ENCODE data around the gene ZNF513. TPM values are rescaled to one million over a fixed set of nuclear protein-coding genes. Genes with fewer than 3 reads are reported as not detected.

The ZNF513 gene
- total RNA-seq, 4 donors from 2014 or later, result 6.4 to 15.6 (median 12.8) TPM

DNA sequence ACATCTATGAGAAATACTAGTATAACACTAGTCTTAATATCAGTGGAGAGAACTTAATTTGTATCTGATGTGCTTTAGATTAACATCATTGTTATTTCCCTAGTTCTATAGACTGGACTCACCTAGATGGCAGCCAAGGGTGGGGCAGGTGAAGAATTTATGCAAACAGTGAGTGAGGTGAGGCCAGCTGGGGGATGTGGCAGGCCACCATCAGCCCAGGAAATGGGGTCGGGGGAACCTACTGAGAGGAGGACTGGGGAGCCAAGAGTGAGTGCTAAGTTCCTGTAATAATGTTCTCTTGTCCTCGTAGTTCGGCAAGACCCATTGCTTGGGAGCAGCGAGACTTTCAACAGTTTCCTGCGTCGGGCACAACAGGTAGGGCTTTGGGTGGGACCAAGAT lies 7.6 kb downstream of the ZNF513 start:
- H3K4me1 ChIP-seq, result peaks cover 19 to 65% (median 23%) of the 10 kb centered on the region in 3 donors
- DNase-seq, result no peak
- no peak for TF ChIP-seq POLR2A (IDR thresholded peaks at IDR 0.05)
- TF ChIP-seq, protein P1, sequence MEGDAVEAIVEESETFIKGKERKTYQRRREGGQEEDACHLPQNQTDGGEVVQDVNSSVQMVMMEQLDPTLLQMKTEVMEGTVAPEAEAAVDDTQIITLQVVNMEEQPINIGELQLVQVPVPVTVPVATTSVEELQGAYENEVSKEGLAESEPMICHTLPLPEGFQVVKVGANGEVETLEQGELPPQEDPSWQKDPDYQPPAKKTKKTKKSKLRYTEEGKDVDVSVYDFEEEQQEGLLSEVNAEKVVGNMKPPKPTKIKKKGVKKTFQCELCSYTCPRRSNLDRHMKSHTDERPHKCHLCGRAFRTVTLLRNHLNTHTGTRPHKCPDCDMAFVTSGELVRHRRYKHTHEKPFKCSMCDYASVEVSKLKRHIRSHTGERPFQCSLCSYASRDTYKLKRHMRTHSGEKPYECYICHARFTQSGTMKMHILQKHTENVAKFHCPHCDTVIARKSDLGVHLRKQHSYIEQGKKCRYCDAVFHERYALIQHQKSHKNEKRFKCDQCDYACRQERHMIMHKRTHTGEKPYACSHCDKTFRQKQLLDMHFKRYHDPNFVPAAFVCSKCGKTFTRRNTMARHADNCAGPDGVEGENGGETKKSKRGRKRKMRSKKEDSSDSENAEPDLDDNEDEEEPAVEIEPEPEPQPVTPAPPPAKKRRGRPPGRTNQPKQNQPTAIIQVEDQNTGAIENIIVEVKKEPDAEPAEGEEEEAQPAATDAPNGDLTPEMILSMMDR (IDR thresholded peaks at IDR 0.05), result no peak
- no peaks in the 10 kb centered on the region for H3K27me3 ChIP-seq
- intact Hi-C loops (cut with DNase I), result no loop called here
- H3K36me3 ChIP-seq, result peaks cover 26 to 63% (median 35%) of the 10 kb centered on the region in 3 donors
- WGBS, 2 donors, result 72 to 90% methylated on average over 6 of the region's 6 CpGs
- H3K9me3 ChIP-seq, result no peaks in the 10 kb centered on the region
- no peak overlapping the region for H3K4me3 ChIP-seq
- H3K27ac ChIP-seq, result peak overlapping the region in 1 of 4 donors; percentile 96

DNA sequence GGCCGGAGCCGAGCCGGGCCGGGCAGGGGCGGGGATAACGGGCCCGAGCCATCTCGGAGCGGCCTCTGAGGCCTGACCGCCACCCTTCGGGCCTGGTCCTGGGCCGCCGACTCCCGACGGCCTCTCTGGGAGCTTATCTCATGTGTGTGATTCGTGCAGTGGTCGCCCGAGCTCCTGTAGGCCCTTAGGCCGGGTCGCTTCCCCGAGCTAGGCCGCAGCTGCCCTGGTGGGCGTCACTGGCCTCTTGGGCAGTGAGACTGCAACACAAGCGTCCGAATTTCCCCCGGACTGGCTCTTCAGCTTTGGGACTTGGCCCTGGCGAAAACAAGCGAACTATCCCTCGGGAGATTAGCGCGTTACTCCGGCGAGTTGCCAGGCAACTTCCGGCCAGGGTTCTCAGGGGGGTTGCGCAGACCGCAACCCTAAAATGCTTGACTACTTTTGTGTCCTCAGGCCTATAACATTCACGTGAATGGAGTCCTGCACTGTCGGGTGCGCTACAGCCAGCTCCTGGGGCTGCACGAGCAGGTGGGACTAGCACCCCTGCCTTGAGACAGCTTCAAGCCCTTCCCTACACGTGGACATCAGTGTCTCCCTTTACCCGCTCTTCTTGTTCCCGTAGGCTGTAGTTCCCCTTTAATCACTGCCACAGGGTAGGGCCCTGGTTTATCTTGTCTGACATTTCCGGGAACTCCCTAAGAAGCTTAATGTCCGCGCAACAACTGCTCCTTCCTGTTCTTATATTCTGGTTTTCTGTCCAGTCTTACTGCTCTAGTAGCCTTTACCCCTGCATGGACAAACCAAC lies 9.5 kb downstream of the ZNF513 start:
- Histone ChIP-seq H3K4me1 (peaks cover 19 to 58% (median 23%) of the 10 kb centered on the region in 3 donors), H3K4me3 (peak overlapping the region; percentile 83 to 96 (median 94)), H3K27ac (peak overlapping the region; percentile 91 to 98 (median 95)), H3K9me3 (no peaks in the 10 kb centered on the region), H3K36me3 (peaks cover 23 to 63% (median 38%) of the 10 kb centered on the region in 3 donors), H3K27me3 (no peaks in the 10 kb centered on the region)
- DNase-seq, result no peak
- intact Hi-C loops (cut with DNase I), result no loop called here
- TF ChIP-seq, protein P1 (IDR thresholded peaks at IDR 0.05), result no peak
- peak in 1 of 4 donors; percentile 23 for TF ChIP-seq POLR2A (IDR thresholded peaks at IDR 0.05)
- 0 to 3% methylated on average over 10 to 13 of the region's 46 CpGs for WGBS, 2 donors

DNA sequence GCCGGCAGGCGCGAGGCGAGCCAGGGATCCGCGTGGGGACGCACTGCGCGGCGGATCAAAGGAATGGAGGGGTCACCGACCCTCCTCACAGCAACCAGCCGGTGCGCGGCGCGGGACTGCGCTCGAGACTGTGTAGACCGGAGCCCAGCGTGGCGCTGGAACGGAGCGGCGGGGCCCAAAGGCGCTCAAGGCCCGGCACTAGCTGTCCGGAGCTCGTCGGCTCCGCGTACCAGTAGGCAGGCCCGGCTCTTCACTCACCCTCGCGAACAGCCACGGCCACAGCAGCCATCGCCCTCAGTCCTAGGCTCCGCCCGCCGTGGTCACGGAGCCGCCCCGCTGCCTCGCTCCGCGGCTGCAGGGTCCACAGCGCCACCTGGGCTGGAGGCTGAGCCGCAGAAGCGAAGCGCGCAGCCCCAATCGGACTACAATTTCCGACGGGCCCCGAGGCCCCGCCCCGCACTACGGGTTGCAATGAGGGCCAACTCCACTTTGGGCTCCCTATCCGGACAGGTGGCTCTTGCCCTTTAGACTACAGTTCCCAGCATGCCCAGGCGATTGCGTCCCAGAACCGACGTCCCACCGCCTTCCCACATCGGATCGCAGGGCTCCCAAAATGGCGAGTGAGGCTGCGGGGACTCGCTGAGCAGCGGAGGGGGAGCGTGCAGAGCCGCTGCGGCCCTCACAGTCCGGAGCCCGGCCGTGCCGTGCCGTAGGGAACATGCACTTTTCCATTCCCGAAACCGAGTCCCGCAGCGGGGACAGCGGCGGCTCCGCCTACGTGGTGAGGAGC lies 10.3 kb downstream of the ZNF513 start, which contains the start of the genes EIF2B4 and SNX17:
Gene EIF2B4, minus strand, starts transcription at position 313 of the 790 bp plus-strand sequence. Its CDS starts 24 bp downstream, at position 289.
Gene SNX17, plus strand, starts transcription at position 591 of the 790 bp plus-strand sequence. Its CDS starts 128 bp downstream, at position 719.
- H3K27me3 ChIP-seq, result no peaks in the 10 kb centered on the region
- WGBS, 2 donors, result 0% methylated on average over 1 of the region's 85 CpGs; no CpG with 5 or more reads in 1 of the 2 donors
- peak in 3 of 4 donors; percentile 27 to 77 (median 58) for TF ChIP-seq POLR2A (IDR thresholded peaks at IDR 0.05)
- TF ChIP-seq, protein P1 (IDR thresholded peaks at IDR 0.05), result peak; percentile 57 to 88 (median 64)
- no peaks in the 10 kb centered on the region for H3K9me3 ChIP-seq
- peak; percentile 94 for DNase-seq
- peak within 1 kb of the TSS; percentile 83 to 96 (median 94) for H3K4me3 ChIP-seq
- H3K27ac ChIP-seq, result peak within 1 kb of the TSS; percentile 91 to 98 (median 95)
- H3K36me3 ChIP-seq, result peaks cover 17 to 63% (median 38%) of the 10 kb centered on the region in 3 donors
- intact Hi-C loops (cut with DNase I), result no loop called here
- H3K4me1 ChIP-seq, result peaks cover 19 to 58% (median 23%) of the 10 kb centered on the region in 3 donors

DNA sequence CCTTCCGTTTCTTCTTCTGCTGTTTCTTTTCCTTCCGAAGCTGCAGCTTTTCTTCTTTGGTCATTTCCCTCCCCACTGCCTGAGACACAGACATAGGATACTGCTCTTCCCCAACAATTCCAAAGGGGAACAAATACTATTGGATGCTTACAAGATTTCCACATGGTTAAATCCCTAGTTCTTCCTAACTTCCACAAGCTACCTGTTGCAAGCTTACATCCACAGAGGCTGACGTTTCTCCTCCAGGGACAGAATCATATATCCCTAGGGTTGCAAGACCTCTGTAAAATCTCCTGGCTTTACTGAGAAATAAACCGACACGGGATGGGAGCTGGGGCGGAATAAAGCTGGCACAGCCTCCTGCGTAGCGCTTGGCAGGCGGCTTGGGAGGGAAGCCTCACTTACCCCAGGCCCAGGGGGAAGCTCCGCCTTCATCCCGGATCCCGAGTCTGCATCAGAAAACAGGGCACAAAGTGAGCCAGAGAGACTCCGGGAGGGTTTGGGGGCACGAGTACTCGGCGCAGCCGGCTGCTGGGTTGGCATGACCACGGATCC lies 11.0 kb downstream of the ZNF513 start:
- peaks cover 19 to 63% (median 34%) of the 10 kb centered on the region in 3 donors for H3K36me3 ChIP-seq
- H3K4me3 ChIP-seq, result peak overlapping the region; percentile 83 to 96 (median 94)
- intact Hi-C loops (cut with DNase I), result no loop called here
- no peaks in the 10 kb centered on the region for H3K27me3 ChIP-seq
- no peak for TF ChIP-seq POLR2A (IDR thresholded peaks at IDR 0.05)
- TF ChIP-seq, protein P1 (IDR thresholded peaks at IDR 0.05), result no peak
- H3K27ac ChIP-seq, result peak overlapping the region; percentile 89 to 98 (median 94)
- DNase-seq, result no peak
- peaks cover 19 to 57% (median 23%) of the 10 kb centered on the region in 3 donors for H3K4me1 ChIP-seq
- 0 to 1% methylated on average over 5 to 14 of the region's 18 CpGs for WGBS, 2 donors
- no peaks in the 10 kb centered on the region for H3K9me3 ChIP-seq

Data from esophagus squamous epithelium (tissue), 5 donors.